Upper lobe of left lung (tissue), 6 donors: ENCODE measurements around the gene TMEM170A. TPM values are rescaled to one million over a fixed set of nuclear protein-coding genes. Genes with fewer than 3 reads are reported as not detected.

ENCODE experiments used
- ATAC-seq, 2 donors: fragments of 200-7000 bp; cut with Tn5 transposase; one replicate each; pipeline ENCODE4 v1.9.1; 2022; ENCODE audit warnings: mild to moderate bottlenecking in 2 of 2, moderate library complexity in 2 of 2; ENCODE audit not compliant: low FRiP score in 2 of 2
- DNase-seq, 2 donors: peaks; one replicate each; pipeline ENCODE4 v3.0.0-alpha.2; 2019 to 2020
- H3K27ac ChIP-seq, 4 donors: fragments of 200-600 bp; sonication (generic); one replicate each; pipeline ENCODE4 v1.5.1; 2016 to 2019
- H3K27me3 ChIP-seq, 4 donors: fragments of 200-600 bp; sonication (generic); one replicate each; pipeline ENCODE4 v1.5.1; 2017 to 2019
- H3K36me3 ChIP-seq, 4 donors: fragments of 200-600 bp; sonication (generic); one replicate each; pipeline ENCODE4 v1.5.1; 2016 to 2019
- H3K4me1 ChIP-seq, 4 donors: fragments of 200-600 bp; sonication (generic); one replicate each; pipeline ENCODE4 v1.5.1; 2018 to 2019
- H3K4me3 ChIP-seq, 4 donors: fragments of 200-600 bp; sonication (generic); one replicate each; pipeline ENCODE4 v1.5.1; 2017 to 2019; ENCODE audit warnings: mild to moderate bottlenecking in 2 of 4, moderate library complexity in 1 of 4
- H3K9me3 ChIP-seq, 4 donors: fragments of 200-600 bp; sonication (generic); one replicate each; pipeline ENCODE4 v1.5.1; 2018 to 2019
- EP300 ChIP-seq, 4 donors: sonication (generic); formaldehyde crosslinking; IDR thresholded peaks; one replicate each; pipeline ENCODE4 v1.5.1; 2017; ENCODE audit warnings: antibody characterized with exemption in 4 of 4, control low read depth in 2 of 4
- POLR2A ChIP-seq, 4 donors: fragments of 450-650 bp; IDR thresholded peaks; one replicate each; pipeline ENCODE4 v1.5.1; 2016 to 2017; ENCODE audit warnings: antibody characterized with exemption in 4 of 4, mild to moderate bottlenecking in 2 of 4
- POLR2AphosphoS5 ChIP-seq, 2 donors: sonication (generic); formaldehyde crosslinking; IDR thresholded peaks; one replicate each; pipeline ENCODE4 v1.5.1; 2017; ENCODE audit warnings: antibody characterized with exemption in 2 of 2
- WGBS, 2 donors: methylation state at CpG; one replicate each; pipeline ENCODE4 v1.1.5; 2017 to 2018; 5-methylcytosine and 5-hydroxymethylcytosine counted together
- total RNA-seq, 6 donors: library from RNA; depleted of rRNA in 4 of 6; stranded (reverse); fragments of >200 nt in 4 of 6; gene quantifications; one replicate each; pipeline versions ENCODE4 v1.1.0 to v1.2.1, GENCODE V29; 2016 to 2021
- TF ChIP-seq, protein P1 (sequence below), 6 experiments: fragments of 450-650 bp in 4 of 6; fragments of 200-600 bp in 2 of 6; sonication (generic) in 2 of 6; IDR thresholded peaks; one replicate each; pipeline ENCODE4 v1.5.1; 2016 to 2019; ENCODE audit warnings: antibody characterized with exemption in 6 of 6
- donor health status: DM: no; HTN: no; CAD: no; lungs with moderate emphysema.
- donor health status: DM: no; HTN: yes; CAD: no; lungs with severe emphysema.

The TMEM170A gene
- total RNA-seq, 6 donors from 2014 or later = 11.5 to 31.6 (median 25.5) TPM

GRCh38 chr16:75423723-75424104 lies 40.8 kb downstream of the TMEM170A start:
- no peak for ATAC-seq
- 74 to 86% methylated on average over 4 of the region's 4 CpGs for WGBS, 2 donors
- DNase-seq = no peak
- no peaks in the 10 kb centered on the region for H3K27me3 ChIP-seq
- no peak overlapping the region for H3K4me3 ChIP-seq
- no peaks in the 10 kb centered on the region for H3K36me3 ChIP-seq
- no peaks in the 10 kb centered on the region for H3K9me3 ChIP-seq
- H3K4me1 ChIP-seq = peaks cover 10 to 18% (median 11%) of the 10 kb centered on the region in 4 donors
- H3K27ac ChIP-seq = no peak overlapping the region
- TF ChIP-seq, protein P1, sequence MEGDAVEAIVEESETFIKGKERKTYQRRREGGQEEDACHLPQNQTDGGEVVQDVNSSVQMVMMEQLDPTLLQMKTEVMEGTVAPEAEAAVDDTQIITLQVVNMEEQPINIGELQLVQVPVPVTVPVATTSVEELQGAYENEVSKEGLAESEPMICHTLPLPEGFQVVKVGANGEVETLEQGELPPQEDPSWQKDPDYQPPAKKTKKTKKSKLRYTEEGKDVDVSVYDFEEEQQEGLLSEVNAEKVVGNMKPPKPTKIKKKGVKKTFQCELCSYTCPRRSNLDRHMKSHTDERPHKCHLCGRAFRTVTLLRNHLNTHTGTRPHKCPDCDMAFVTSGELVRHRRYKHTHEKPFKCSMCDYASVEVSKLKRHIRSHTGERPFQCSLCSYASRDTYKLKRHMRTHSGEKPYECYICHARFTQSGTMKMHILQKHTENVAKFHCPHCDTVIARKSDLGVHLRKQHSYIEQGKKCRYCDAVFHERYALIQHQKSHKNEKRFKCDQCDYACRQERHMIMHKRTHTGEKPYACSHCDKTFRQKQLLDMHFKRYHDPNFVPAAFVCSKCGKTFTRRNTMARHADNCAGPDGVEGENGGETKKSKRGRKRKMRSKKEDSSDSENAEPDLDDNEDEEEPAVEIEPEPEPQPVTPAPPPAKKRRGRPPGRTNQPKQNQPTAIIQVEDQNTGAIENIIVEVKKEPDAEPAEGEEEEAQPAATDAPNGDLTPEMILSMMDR (IDR thresholded peaks at IDR 0.05) = no peak
- TF ChIP-seq POLR2A (IDR thresholded peaks at IDR 0.05) = no peak
- no peak for TF ChIP-seq POLR2AphosphoS5 (IDR thresholded peaks at IDR 0.05)
- TF ChIP-seq EP300 (IDR thresholded peaks at IDR 0.05) = no peak

GRCh38 chr16:75421820-75422126 lies 42.7 kb downstream of the TMEM170A start:
- DNase-seq (no peak), ATAC-seq (no peak)
- Histone ChIP-seq H3K27me3 (no peaks in the 10 kb centered on the region), H3K36me3 (no peaks in the 10 kb centered on the region), H3K27ac (peak overlapping the region in 1 of 4 donors; percentile 55), H3K4me3 (no peak overlapping the region), H3K9me3 (no peaks in the 10 kb centered on the region), H3K4me1 (peaks cover 10 to 18% (median 13%) of the 10 kb centered on the region in 4 donors)
- WGBS, 2 donors = 95 to 97% methylated on average over 1 of the region's 1 CpG
- TF ChIP-seq EP300 (IDR thresholded peaks at IDR 0.05) (no peak), POLR2A (IDR thresholded peaks at IDR 0.05) (no peak), POLR2AphosphoS5 (IDR thresholded peaks at IDR 0.05) (no peak)
- TF ChIP-seq, protein P1 (IDR thresholded peaks at IDR 0.05) = no peak

GRCh38 chr16:75420987-75421819 lies 43.3 kb downstream of the TMEM170A start:
- Histone ChIP-seq H3K27me3 (no peaks in the 10 kb centered on the region), H3K36me3 (no peaks in the 10 kb centered on the region), H3K4me1 (peaks cover 10 to 15% (median 12%) of the 10 kb centered on the region in 4 donors), H3K27ac (peak overlapping the region in 3 of 4 donors; percentile 22 to 55 (median 36)), H3K4me3 (peak overlapping the region in 2 of 4 donors; percentile 20 to 30), H3K9me3 (no peaks in the 10 kb centered on the region)
- DNase-seq (peak in 1 of 2 donors; percentile 87), ATAC-seq (peak; percentile 81 to 91)
- 20 to 25% methylated on average over 8 of the region's 8 CpGs for WGBS, 2 donors
- TF ChIP-seq POLR2AphosphoS5 (IDR thresholded peaks at IDR 0.05) = no peak
- TF ChIP-seq, protein P1 (IDR thresholded peaks at IDR 0.05) = no peak
- TF ChIP-seq EP300 (IDR thresholded peaks at IDR 0.05) = no peak
- no peak for TF ChIP-seq POLR2A (IDR thresholded peaks at IDR 0.05)

DNA sequence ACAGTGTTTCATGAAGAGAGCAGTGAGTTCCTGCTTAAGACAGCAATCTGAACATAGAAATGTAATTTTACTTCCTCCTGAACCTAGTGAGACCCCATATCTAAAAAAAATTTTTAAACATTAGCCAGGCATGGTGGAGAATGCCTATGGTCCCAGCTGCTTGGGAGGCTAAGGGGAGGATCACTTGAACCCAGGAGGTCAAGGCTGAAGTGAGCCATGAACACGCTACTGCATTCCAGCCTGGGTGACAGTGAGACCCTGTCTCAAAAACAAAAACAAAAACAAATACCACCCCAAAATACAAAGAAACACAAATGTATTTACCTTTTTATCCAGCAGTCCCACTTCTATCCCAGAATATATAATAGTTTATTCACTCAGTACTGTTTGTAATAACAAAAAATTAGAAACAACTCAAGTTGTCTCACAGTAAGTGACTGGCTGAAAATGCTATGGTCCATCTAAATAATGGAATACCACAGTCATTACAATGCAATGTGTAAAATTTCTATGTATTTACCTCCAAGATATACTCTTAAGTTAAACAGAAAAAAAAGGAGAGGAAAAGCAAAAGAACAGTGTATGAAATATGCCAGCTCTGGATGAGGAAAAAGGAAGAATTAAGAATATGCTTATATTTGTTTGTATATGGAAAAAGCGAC lies 47.5 kb downstream of the TMEM170A start:
- DNase-seq (no peak), ATAC-seq (no peak)
- peaks cover 3 to 5% (median 4%) of the 10 kb centered on the region in 4 donors for H3K36me3 ChIP-seq
- no peak for TF ChIP-seq POLR2A (IDR thresholded peaks at IDR 0.05)
- TF ChIP-seq POLR2AphosphoS5 (IDR thresholded peaks at IDR 0.05) = no peak
- TF ChIP-seq, protein P1 (IDR thresholded peaks at IDR 0.05) = no peak
- TF ChIP-seq EP300 (IDR thresholded peaks at IDR 0.05) = no peak
- no peaks in the 10 kb centered on the region for H3K27me3 ChIP-seq
- H3K9me3 ChIP-seq = no peaks in the 10 kb centered on the region
- H3K27ac ChIP-seq = no peak overlapping the region
- H3K4me3 ChIP-seq = no peak overlapping the region
- peaks cover 11 to 23% (median 14%) of the 10 kb centered on the region in 4 donors for H3K4me1 ChIP-seq
- 41 to 46% methylated on average over 2 of the region's 2 CpGs for WGBS, 2 donors
